Loucy (cell line): ENCODE measurements around the gene SF3B3.

Experiments used
- H2AFZ ChIP-seq: fragments of 200-600 bp; sonication (generic); 2 replicates; pipeline ENCODE4 v1.6.0; 2016; ENCODE audit warnings: antibody characterized with exemption, mild to moderate bottlenecking, low read length, moderate library complexity
- H3F3A ChIP-seq: fragments of 200-600 bp; 2 replicates; pipeline ENCODE4 v1.6.0; 2016; ENCODE audit warnings: antibody characterized with exemption, low read depth, mild to moderate bottlenecking
- H3K27me3 ChIP-seq: fragments of 200-600 bp; sonication (generic); 2 replicates; pipeline ENCODE4 v1.6.1; 2014; ENCODE audit warnings: low read length, mild to moderate bottlenecking; ENCODE audit not compliant: insufficient read depth, poor library complexity, severe bottlenecking
- H3K36me3 ChIP-seq: fragments of 200-600 bp; sonication (generic); 2 replicates; pipeline ENCODE4 v1.6.1; 2016; ENCODE audit warnings: low read length; ENCODE audit not compliant: insufficient read depth
- H3K4me1 ChIP-seq: fragments of 200-600 bp; sonication (generic); 2 replicates; pipeline ENCODE4 v1.5.1; 2014; ENCODE audit warnings: low read length, mild to moderate bottlenecking; ENCODE audit not compliant: insufficient read depth, poor library complexity, severe bottlenecking
- H3K4me2 ChIP-seq: fragments of 200-600 bp; sonication (generic); 2 replicates; pipeline ENCODE4 v1.6.0; 2014; ENCODE audit warnings: antibody characterized with exemption, low read length, low read depth, mild to moderate bottlenecking; ENCODE audit not compliant: poor library complexity, severe bottlenecking
- H3K4me3 ChIP-seq: fragments of 200-600 bp; sonication (generic); 2 replicates; pipeline ENCODE4 v1.5.1; 2014; ENCODE audit warnings: low read length, mild to moderate bottlenecking, mixed read lengths; ENCODE audit not compliant: poor library complexity, severe bottlenecking
- H3K79me2 ChIP-seq: fragments of 200-600 bp; sonication (generic); 2 replicates; pipeline ENCODE4 v1.6.1; 2014; ENCODE audit warnings: low read length; ENCODE audit not compliant: insufficient read depth
- H3K9ac ChIP-seq: fragments of 200-600 bp; sonication (generic); 2 replicates; pipeline ENCODE4 v1.6.0; 2014; ENCODE audit warnings: mild to moderate bottlenecking, low read depth, low read length, moderate library complexity; ENCODE audit not compliant: poor library complexity, severe bottlenecking
- H3K9me2 ChIP-seq: fragments of 200-600 bp; sonication (generic); replicated peaks from 2 replicates; pipeline ENCODE4 v1.6.1; 2016; ENCODE audit warnings: low read depth, low read length, mixed read lengths
- H3K9me3 ChIP-seq: fragments of 200-600 bp; sonication (generic); 2 replicates; pipeline ENCODE4 v1.6.1; 2014; ENCODE audit warnings: mild to moderate bottlenecking, antibody characterized with exemption, low read length, low read depth; ENCODE audit not compliant: insufficient read depth
- H4K20me1 ChIP-seq: fragments of 200-600 bp; sonication (generic); 2 replicates; pipeline ENCODE4 v1.6.0; 2014; ENCODE audit warnings: antibody characterized with exemption, low read length, mild to moderate bottlenecking; ENCODE audit not compliant: insufficient read depth, poor library complexity, severe bottlenecking
- CTCF ChIP-seq: fragments of 200-600 bp; sonication (generic); conservative IDR thresholded peaks from 2 replicates; pipeline ENCODE4 v1.5.1; 2014; ENCODE audit warnings: mild to moderate bottlenecking, antibody characterized with exemption, low read length
- EZH2phosphoT487 ChIP-seq: fragments of 200-600 bp; IDR thresholded peaks from 2 replicates; pipeline ENCODE4 v1.6.1; 2018; ENCODE audit warnings: antibody characterized with exemption, mild to moderate bottlenecking, moderate library complexity, borderline replicate concordance

Gene SF3B3

GRCh38 chr16:70534971-70535370 is 11.4 kb downstream of the SF3B3 start:
- H3K79me2 ChIP-seq = peaks cover 99% of the 10 kb centered on the region
- no peak overlapping the region for H2AFZ ChIP-seq
- peaks cover 13% of the 10 kb centered on the region for H3K4me1 ChIP-seq
- TF ChIP-seq CTCF (no peak), EZH2phosphoT487 (no peak)
- no peak overlapping the region for H3K4me3 ChIP-seq
- H3K36me3 ChIP-seq = peaks cover 95% of the 10 kb centered on the region
- H3K27me3 ChIP-seq = no peaks in the 10 kb centered on the region
- no peak overlapping the region for H3K9ac ChIP-seq
- no peaks in the 10 kb centered on the region for H3K9me3 ChIP-seq
- no peak overlapping the region for H3K4me2 ChIP-seq
- no peaks in the 10 kb centered on the region; the same call in 1 of the 2 replicates for H3F3A ChIP-seq
- no peaks in the 10 kb centered on the region for H3K9me2 ChIP-seq
- peaks cover 93% of the 10 kb centered on the region for H4K20me1 ChIP-seq

GRCh38 chr16:70540994-70541393 is 17.4 kb downstream of the SF3B3 start:
- Histone ChIP-seq H3K36me3 (peaks cover 93% of the 10 kb centered on the region), H3K4me2 (no peak overlapping the region), H2AFZ (no peak overlapping the region), H3K9me2 (no peaks in the 10 kb centered on the region), H3K9ac (no peak overlapping the region), H3K9me3 (no peaks in the 10 kb centered on the region), H3K4me1 (peaks cover 9% of the 10 kb centered on the region), H3K4me3 (no peak overlapping the region), H4K20me1 (peaks cover 89% of the 10 kb centered on the region), H3K79me2 (peaks cover 92% of the 10 kb centered on the region), H3F3A (no peaks in the 10 kb centered on the region), H3K27me3 (no peaks in the 10 kb centered on the region)
- TF ChIP-seq EZH2phosphoT487 (no peak), CTCF (no peak)

DNA sequence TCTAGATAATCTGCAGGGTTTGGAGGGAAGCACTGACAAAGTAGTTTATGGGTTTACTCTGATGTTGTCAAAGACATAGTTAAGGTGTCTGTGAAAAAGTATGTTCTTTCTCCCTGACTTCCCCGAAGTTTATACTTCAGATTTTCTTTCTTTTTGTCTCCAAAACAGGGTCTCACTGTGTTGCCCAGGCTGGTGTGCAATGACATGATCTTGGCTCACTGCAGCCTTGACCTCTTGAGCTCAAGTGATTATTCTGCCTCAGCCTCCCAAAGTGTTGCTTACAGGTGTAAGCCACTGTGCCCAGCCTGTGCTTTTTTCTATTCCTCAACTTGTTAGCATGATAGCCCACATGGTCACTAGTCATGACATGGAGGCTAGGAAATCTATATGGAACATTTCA is 20.9 kb downstream of the SF3B3 start:
- Histone ChIP-seq H3K79me2 (peaks cover 87% of the 10 kb centered on the region), H3K36me3 (peaks cover 92% of the 10 kb centered on the region), H3K27me3 (no peaks in the 10 kb centered on the region), H3K9ac (no peak overlapping the region), H3K4me3 (no peak overlapping the region), H3K4me2 (no peak overlapping the region), H4K20me1 (peaks cover 89% of the 10 kb centered on the region), H3K9me3 (no peaks in the 10 kb centered on the region), H3F3A (no peaks in the 10 kb centered on the region), H3K4me1 (no peaks in the 10 kb centered on the region), H2AFZ (no peak overlapping the region), H3K9me2 (no peaks in the 10 kb centered on the region)
- no peak for TF ChIP-seq EZH2phosphoT487

DNA sequence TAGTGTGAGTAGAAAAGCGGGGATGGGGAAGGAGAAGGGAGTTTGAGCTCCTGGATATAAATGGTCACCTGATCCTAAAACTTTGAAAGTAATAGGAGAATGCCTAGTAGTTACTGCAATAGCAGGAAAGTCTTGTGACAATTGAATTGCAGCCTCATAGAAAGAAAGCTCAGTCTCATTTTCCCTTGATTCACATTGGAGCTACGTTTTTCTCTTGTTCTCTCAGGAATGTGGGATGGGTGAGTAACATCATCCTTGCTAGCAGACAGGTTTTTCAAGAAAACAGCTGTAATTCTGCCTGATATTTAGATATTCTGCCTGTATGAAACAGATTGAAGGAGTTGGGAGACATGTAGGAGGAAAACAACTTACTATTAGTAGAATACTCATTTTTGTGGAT is 25.3 kb downstream of the SF3B3 start:
- H2AFZ ChIP-seq = no peak overlapping the region
- TF ChIP-seq CTCF (no peak), EZH2phosphoT487 (no peak)
- peaks cover 82% of the 10 kb centered on the region for H3K79me2 ChIP-seq
- H3K4me1 ChIP-seq = no peaks in the 10 kb centered on the region
- no peak overlapping the region for H3K4me3 ChIP-seq
- H3K4me2 ChIP-seq = no peak overlapping the region
- H3K27me3 ChIP-seq = no peaks in the 10 kb centered on the region
- H4K20me1 ChIP-seq = peaks cover 91% of the 10 kb centered on the region
- no peaks in the 10 kb centered on the region for H3K9me2 ChIP-seq
- H3K36me3 ChIP-seq = peaks cover 95% of the 10 kb centered on the region
- H3F3A ChIP-seq = no peaks in the 10 kb centered on the region
- no peak overlapping the region for H3K9ac ChIP-seq
- H3K9me3 ChIP-seq = no peaks in the 10 kb centered on the region
